ENCODE data around the gene CFAP107.
"Not testable (repeated sequence)": the region's sequence is repeated elsewhere in the genome, so short reads cannot be mapped to it uniquely, and the experiment has no call there.

The CFAP107 gene

DNA sequence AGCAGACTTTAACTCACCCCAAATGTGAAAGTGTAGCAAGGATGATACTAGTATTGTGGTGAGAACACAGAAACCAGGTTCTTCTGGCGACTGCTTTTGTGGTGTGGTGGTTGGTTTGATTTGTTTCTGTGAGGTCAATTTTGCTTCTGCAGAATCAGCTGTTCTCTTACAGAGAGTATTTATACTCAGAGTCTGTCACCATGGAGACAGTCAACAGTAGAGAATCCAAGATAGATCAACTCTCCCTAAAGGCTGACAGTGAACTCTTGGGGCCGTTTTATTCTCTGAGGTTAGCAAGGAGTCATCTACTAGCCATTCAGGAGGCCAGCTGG, at the start of gene CFAP107:
TSS of gene CFAP107 (plus strand) at position 209 of the 332 bp plus-strand sequence. CDS start 231 bp downstream, outside the sequence.
- DNase-seq: no peak

- DNase-seq: no peak
These were observed 49.3 kb upstream of the CFAP107 start for GRCh38 chr1:12696658-12697057.

GRCh38 chr1:12697397-12697796, 48.6 kb upstream of the CFAP107 start:
- no peak for DNase-seq

DNA sequence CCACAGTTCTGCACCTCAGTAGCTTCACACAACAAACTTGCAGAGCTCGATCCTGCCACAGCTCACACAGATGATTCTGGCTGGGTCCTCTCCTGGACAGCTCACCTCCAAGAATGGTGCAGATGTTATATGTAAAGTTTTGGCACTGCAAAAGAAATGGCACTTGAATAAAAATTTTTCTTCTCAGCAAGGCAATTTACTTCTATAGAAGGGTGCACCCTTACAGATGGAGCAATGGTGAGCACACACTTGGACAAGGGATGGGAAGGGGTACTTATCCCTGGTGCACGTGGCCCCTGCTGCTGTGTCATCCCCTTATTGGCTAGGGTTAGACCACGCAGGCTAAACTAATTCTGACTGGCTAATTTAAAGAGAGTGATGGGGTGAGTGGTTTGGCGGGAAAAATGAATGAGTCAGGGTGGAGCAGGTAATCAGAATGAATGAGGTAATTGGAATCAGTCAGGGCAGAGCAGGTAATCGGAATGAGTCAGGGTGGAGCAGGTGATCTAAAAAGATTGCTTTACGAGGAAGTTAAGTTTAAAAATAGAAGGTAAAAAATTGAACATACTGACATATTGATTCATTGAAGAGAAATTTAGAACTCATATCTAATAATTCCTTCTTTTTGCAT, 42.1 kb upstream of the CFAP107 start:
- DNase-seq: no peak

DNA sequence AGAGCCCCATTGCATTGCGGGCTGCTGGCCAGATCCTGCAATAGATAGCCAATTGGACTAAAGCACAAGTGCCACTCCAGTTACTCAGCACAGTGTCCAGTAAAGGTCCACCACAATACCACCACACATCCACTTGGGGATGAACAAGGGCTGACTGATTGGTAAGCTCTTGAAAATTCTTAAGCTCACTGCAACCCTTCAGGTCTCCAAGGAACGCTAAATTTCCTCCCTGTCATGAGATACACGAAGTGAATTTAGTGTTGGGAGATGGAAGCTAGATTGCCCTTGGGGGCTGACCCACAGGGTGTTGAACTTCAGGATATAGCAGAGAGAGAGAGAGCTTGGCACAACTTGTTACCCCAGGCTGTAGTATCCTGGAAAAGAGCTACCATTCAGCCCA, 39.9 kb upstream of the CFAP107 start:
- no peak for DNase-seq

GRCh38 chr1:12708396-12709090, 37.5 kb upstream of the CFAP107 start:
- no peak for DNase-seq

- DNase-seq: no peak
These were observed 36.9 kb upstream of the CFAP107 start for GRCh38 chr1:12709091-12709491.

GRCh38 chr1:12709696-12710095, 36.3 kb upstream of the CFAP107 start:
- no peak for DNase-seq

- DNase-seq: no peak
These were observed 34.5 kb upstream of the CFAP107 start for GRCh38 chr1:12711536-12711935.

GRCh38 chr1:12712076-12712475, 33.9 kb upstream of the CFAP107 start:
- no peak for DNase-seq

- DNase-seq: no peak
These were observed 33.1 kb upstream of the CFAP107 start for GRCh38 chr1:12712929-12713328.

GRCh38 chr1:12713651-12714050, 32.3 kb upstream of the CFAP107 start:
- DNase-seq: not testable (repeated sequence)

- no peak for DNase-seq
These were observed 31.1 kb upstream of the CFAP107 start for GRCh38 chr1:12714710-12715475.

DNA sequence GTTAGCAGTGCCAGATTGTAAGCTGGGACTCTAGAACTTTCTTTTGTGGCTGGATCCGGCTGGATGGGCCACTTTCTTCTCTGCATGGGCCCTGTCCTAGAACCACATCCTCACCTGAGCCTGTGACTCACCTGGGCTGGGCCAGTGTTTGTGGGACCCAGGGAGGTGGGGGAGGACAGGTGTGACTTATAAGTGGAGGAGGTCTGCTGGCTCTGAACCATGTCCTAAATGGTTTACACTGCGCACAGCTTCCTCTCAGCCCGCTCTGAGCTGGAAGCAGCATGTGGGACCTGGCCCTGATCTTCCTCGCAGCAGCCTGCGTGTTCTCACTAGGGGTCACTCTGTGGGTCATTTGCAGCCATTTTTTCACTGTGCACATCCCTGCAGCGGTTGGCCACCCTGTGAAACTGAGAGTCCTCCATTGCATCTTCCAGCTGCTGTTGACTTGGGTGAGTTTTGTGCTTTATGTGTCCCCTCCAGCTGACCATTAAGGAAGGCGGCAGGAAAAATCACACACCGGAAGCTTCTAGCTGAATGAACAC, 30.0 kb upstream of the CFAP107 start, which contains the start of gene AADACL3:
TSS of gene AADACL3 (plus strand) at position 215 of the 542 bp plus-strand sequence. CDS start at position 282, 67 bp downstream.
- no peak for DNase-seq

DNA sequence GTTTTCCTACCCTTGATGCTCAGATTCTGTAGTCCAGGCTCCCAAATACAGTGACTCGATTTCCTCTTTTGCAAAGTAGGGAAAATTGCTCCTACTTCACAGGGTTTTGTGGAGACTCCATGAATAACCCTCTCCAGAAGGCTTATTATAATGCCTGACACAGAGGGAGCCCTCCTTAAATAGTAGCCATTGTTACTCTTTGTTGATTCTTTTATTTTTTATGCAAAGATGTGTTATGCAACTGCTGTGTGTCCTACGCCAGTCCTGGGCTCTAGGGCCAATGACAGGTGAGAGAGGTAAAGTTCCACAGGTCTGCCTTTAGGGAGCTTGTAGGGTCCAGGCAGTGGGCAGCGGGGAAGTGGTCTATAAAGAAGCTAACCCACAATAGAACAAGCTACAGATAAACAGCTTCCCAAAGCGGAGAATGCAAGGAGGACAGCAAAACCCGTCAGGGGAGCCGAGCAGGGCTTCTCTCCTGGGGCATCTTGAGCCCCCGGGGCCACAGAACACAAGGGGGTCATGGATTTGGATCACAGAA, 28.6 kb upstream of the CFAP107 start:
- DNase-seq: no peak

DNA sequence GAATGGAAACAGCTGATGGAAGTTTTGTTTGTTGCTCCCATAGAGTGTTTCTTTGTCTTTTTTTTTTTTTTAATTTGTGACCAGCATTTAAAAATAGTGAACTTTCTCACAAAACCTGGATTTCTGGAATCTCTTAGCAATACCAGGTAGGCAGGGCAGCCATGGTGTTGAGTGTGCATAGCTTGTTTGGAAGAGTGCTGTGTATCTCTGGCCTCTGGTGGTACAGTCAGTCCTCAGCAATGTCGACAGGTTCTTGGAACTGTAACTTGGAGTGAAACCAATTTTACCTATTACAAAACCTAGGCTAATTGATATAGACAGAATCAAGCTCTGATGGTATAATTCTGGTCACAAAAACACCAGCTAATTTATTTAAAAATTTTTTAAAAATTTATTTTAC, 23.4 kb upstream of the CFAP107 start:
- no peak for DNase-seq

GRCh38 chr1:12728391-12728790, 17.6 kb upstream of the CFAP107 start:
- no peak for DNase-seq

- no peak for DNase-seq
These were observed 15.8 kb upstream of the CFAP107 start for GRCh38 chr1:12730156-12730555.

GRCh38 chr1:12731084-12731483, 14.9 kb upstream of the CFAP107 start:
- DNase-seq: not testable (repeated sequence)

- DNase-seq: no peak
These were observed 11.3 kb upstream of the CFAP107 start for GRCh38 chr1:12734651-12735050.

GRCh38 chr1:12738934-12739333, 7.1 kb upstream of the CFAP107 start:
- DNase-seq: no peak

GRCh38 chr1:12739613-12740012, 6.4 kb upstream of the CFAP107 start:
- DNase-seq: no peak

DNA sequence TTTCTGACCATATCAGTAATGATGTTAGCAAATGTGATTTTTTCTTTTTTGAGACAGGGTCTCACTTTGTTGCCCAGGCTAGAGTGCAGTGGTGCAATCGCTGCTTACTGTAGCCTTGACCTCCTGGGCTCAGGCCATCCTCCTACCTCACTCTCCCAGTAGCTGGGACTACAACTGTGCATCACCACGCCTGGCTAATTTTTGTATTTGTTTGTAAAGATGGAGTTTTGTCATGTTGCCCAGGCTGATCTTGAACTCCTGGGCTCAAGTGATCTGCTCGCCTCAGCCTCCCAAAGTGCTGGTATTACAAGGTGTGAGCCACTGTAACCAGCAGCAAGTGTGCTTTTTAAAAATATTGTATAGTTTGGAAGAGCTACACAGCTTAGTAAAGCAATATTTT, 4.1 kb upstream of the CFAP107 start:
- DNase-seq: no peak
